ENCODE data around the gene GSK3B. TPM values are rescaled to one million over a fixed set of nuclear protein-coding genes. Genes with fewer than 3 reads are reported as not detected.

Gene GSK3B
- total RNA-seq, 1 experiment from 2014 or later, result 56.5 TPM

DNA sequence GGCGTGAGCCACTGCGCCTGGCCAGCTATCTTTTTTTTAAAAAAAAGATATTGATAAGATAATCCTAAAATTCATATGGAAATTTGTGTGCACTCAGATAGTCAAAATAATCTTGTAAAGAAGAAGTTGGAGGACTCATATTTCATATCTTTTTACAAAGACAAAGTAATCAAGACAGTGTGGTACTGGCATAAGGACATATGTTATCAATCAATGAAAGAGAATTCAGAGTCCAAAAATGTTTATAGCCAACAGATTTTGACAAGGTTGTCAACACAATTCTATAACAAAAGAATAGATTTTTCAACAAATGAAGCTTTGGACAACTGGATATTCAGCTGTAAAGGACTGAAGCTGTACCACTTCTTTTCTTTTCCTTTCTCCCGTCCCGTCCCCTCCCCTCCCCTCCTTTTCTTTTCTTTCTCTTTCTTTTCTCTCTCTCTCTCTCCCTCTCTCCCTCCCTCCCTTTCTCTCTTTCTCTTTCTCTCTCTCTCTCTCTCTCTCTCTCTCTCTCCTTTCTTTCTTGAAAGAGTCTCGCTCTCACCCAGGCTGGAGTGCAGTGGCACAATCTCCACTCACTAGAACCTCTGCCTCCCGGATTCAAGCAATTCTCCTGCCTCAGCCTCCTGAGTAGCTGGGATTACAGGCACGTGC is 126.8 kb downstream of the GSK3B start:
- H3K27me3 ChIP-seq (ENCODE audit: insufficient read depth, low read length), result no peaks in the 10 kb centered on the region
- WGBS (ENCODE audit: extremely low coverage, insufficient read length, low lambda C conversion rate), result no CpG with 5 or more reads among the region's 7 CpGs
- no peak overlapping the region for H3K4me3 Mint-ChIP-seq

More for the DNA sequence above, 126.8 kb downstream of the GSK3B start:
- Mint-ChIP-seq H3K36me3 (ENCODE audit: insufficient read depth in 1 of 3, low read depth in 3 of 3) (peaks cover 4 to 5% (median 4%) of the 10 kb centered on the region in 3 experiments; a peak in 6 of 7 replicates), H3K9me3 (peaks cover 0 to 3% of the 10 kb centered on the region in 2 experiments; a peak in 2 of 5 replicates), H3K4me1 (0 out of 4 replicates have a peak, but pooled peaks cover 0 to 4% of the 10 kb centered on the region in 2 experiments), H3K27me3 (ENCODE audit: low read depth) (no peaks in the 10 kb centered on the region; the same call in 1 of the 2 replicates), H3K27ac (peak overlapping the region in 1 of 3 experiments; percentile 96; a peak in 2 of 7 replicates)
- H3K9ac ChIP-seq (ENCODE audit: extremely low read depth, insufficient read length, low read length), result no peak overlapping the region
- H2BK15ac ChIP-seq (ENCODE audit: low read depth, low read length), result no peak overlapping the region
- no peaks in the 10 kb centered on the region for H4K20me1 ChIP-seq (ENCODE audit: control insufficient read depth, insufficient read depth, insufficient read length)
- no peaks in the 10 kb centered on the region for H3K4me1 ChIP-seq (ENCODE audit: insufficient read depth, low read length)
- no peak overlapping the region for H2AK5ac ChIP-seq (ENCODE audit: insufficient read length, low read length)
- H3K79me2 ChIP-seq (ENCODE audit: insufficient read depth, low read length), result peaks cover 3% of the 10 kb centered on the region; the same call in 1 of the 2 replicates
- no peak overlapping the region for H4K8ac ChIP-seq (replicated peaks; ENCODE audit: insufficient read length, low read depth, low read length)
- H3K27ac ChIP-seq (ENCODE audit: insufficient read length, low read depth, low read length), result no peak overlapping the region
- H2BK120ac ChIP-seq (ENCODE audit: low read depth, low read length, poor library complexity, severe bottlenecking), result no peak overlapping the region
- no peak overlapping the region for H3K56ac ChIP-seq (ENCODE audit: insufficient read length, low read depth, low read length)
- no peak overlapping the region for H4K91ac ChIP-seq (ENCODE audit: insufficient read length, low read depth, low read length)
- H4K5ac ChIP-seq (ENCODE audit: insufficient read length, low read depth, low read length), result no peak overlapping the region
- H3K79me1 ChIP-seq (ENCODE audit: insufficient read depth, low read depth, low read length, poor library complexity, severe bottlenecking), result peaks cover 4% of the 10 kb centered on the region
- no peaks in the 10 kb centered on the region for H3K23me2 ChIP-seq (ENCODE audit: insufficient read length, low read depth, low read length, poor library complexity, severe bottlenecking)
- TF ChIP-seq, protein P1, sequence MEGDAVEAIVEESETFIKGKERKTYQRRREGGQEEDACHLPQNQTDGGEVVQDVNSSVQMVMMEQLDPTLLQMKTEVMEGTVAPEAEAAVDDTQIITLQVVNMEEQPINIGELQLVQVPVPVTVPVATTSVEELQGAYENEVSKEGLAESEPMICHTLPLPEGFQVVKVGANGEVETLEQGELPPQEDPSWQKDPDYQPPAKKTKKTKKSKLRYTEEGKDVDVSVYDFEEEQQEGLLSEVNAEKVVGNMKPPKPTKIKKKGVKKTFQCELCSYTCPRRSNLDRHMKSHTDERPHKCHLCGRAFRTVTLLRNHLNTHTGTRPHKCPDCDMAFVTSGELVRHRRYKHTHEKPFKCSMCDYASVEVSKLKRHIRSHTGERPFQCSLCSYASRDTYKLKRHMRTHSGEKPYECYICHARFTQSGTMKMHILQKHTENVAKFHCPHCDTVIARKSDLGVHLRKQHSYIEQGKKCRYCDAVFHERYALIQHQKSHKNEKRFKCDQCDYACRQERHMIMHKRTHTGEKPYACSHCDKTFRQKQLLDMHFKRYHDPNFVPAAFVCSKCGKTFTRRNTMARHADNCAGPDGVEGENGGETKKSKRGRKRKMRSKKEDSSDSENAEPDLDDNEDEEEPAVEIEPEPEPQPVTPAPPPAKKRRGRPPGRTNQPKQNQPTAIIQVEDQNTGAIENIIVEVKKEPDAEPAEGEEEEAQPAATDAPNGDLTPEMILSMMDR (conservative IDR thresholded peaks at IDR 0.05), result no peak
- no peak for DNase-seq
- no peak overlapping the region for H3K18ac ChIP-seq (ENCODE audit: insufficient read length, low read depth, low read length)
- no peak overlapping the region for H3K4me2 ChIP-seq (ENCODE audit: insufficient read depth, insufficient read length, low read length)
- no peak overlapping the region for H2AFZ ChIP-seq (ENCODE audit: low read length)
- no peak overlapping the region for H3K4ac ChIP-seq (ENCODE audit: low read depth, low read length)
- no peak overlapping the region for H2BK5ac ChIP-seq (ENCODE audit: insufficient read length, low read length)
- H3T11ph ChIP-seq (ENCODE audit: low read length), result no peak overlapping the region
- no peak overlapping the region for H2BK20ac ChIP-seq (ENCODE audit: low read depth, low read length, poor library complexity, severe bottlenecking)
- no peak overlapping the region for H2BK12ac ChIP-seq (ENCODE audit: insufficient read length, low read depth, low read length)
- no peak overlapping the region for H3K23ac ChIP-seq (ENCODE audit: insufficient read length, low read depth, low read length)
- no peak overlapping the region for H3K14ac ChIP-seq (ENCODE audit: insufficient read depth, low read length)
- no peaks in the 10 kb centered on the region for H3K9me3 ChIP-seq (ENCODE audit: control insufficient read depth, low read depth, low read length)
